GM18505 (cell line): ENCODE data around the gene PTGES2.

Experiments
- ATAC-seq: cut with Tn5 transposase; IDR thresholded peaks from one replicate; pipeline ENCODE4 v1.9.1; 2021; ENCODE audit not compliant: unreplicated experiment
- POLR2A ChIP-seq: IDR thresholded peaks from 4 replicates; pipeline ENCODE4 v1.6.1; 2011; ENCODE audit warnings: borderline replicate concordance; ENCODE audit not compliant: insufficient read depth, insufficient read length; ENCODE audit errors: extremely low read depth

PTGES2 gene

DNA sequence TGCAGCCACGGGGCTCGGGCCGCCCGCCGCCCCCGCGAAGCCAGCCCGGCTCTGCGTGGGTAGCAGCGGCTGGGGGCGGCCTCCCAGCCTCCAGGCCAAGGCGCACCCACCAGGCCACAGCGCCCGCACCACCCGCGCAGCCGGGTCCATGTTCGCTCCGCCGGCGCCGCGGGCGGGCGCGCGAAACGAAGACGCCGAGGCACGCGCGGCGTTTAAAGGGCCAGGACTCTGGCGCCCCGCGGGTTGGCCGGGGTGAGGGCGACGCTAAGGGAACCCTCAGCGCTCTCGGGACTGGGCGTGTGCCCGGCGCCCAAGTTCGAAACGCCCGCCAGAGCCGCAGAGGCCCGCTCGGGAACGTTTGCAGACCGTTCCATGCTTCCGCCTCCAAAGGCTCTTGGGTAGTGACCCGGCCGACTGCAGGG, at the start of gene PTGES2:
TSS of gene PTGES2 (minus strand) at position 162 of the 422 bp plus-strand sequence. CDS start at position 150, 12 bp downstream.
- peak; percentile 36 for TF ChIP-seq POLR2A
- peak; percentile 63 for ATAC-seq

DNA sequence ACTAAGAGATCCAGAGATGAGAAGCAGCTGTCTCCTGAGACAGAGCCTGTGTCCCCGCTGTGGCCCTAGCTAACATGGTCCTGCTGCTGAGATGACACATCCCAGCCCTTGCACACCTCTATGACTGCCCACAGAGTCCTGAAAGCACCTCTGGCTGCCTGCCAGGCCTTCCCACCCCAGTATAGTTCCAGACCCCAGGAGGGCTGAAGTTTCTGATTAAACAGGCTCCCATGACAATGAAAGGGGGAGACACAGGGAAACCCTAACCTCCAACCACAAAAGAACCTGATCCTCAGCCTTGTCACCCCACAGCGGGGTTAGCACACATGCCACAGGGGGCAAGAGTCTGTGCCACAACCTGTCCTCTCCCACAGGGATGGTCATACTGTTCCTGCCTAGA, 48.2 kb upstream of the PTGES2 start:
- no peak for ATAC-seq
- TF ChIP-seq POLR2A = no peak

DNA sequence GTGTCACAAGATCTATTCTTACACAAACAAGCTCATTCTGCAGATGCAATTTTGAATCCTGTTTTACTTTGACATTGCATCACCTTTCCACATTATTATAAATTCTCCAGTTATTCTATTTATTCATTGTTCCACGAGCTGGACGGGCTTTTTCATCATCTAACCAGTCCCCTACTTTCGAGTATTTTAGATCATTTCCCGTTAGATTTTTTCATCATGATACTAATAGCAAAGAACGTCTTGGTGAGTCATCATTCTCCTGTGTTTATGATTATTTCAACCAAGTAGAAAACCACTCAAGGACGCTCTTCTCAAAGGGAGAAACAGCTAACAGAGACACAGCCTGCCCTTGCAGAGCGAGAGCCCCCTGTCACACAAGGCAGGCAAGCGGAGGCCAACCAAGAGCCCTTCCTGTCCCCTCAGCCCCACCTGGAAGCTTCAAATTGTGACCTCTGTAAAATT, 47.6 kb upstream of the PTGES2 start:
- ATAC-seq = no peak
- no peak for TF ChIP-seq POLR2A

DNA sequence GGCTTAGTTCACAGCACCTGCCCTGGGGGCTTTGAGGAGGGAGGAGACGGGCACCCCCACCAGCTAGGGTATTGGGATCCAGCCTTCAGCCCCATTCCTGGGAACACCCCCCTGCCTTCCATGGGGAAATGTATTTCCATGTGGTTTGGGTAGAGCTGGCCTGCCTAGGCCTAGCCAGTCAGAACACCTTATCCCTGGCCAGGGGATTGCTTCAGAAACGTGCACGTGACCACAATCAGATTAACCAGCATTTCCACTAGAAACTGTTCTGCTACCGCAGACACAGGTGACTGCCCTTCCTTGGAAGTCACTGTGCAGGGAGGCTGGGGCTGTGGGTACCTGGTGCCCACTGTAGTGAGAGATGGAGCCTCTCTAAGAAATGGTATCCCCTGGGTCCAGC, 46.5 kb upstream of the PTGES2 start:
- no peak for TF ChIP-seq POLR2A
- no peak for ATAC-seq

- TF ChIP-seq POLR2A = no peak
- ATAC-seq = no peak
Measured at GRCh38 chr9:128169925-128170324, 42.4 kb upstream of the PTGES2 start.

DNA sequence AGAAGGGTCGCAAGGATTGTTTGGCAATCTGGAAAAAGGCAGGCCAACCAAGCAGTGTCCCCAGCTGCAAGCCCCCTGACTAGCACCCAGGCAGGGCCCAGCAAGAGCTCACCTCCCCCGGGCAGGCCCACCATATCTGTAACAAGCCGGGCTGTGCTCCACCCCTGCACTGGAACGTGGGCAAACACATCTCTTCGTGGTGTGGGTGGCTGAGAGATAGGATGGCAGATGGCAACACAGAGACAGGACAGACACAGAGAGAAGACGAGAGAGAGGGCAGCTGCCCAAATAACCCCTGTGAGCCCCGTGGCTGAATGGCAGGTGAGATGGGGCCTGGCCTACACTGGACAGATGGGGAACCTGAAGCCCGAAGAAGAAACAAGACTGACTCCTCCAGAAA, 42.0 kb upstream of the PTGES2 start:
- TF ChIP-seq POLR2A = no peak
- ATAC-seq = no peak

DNA sequence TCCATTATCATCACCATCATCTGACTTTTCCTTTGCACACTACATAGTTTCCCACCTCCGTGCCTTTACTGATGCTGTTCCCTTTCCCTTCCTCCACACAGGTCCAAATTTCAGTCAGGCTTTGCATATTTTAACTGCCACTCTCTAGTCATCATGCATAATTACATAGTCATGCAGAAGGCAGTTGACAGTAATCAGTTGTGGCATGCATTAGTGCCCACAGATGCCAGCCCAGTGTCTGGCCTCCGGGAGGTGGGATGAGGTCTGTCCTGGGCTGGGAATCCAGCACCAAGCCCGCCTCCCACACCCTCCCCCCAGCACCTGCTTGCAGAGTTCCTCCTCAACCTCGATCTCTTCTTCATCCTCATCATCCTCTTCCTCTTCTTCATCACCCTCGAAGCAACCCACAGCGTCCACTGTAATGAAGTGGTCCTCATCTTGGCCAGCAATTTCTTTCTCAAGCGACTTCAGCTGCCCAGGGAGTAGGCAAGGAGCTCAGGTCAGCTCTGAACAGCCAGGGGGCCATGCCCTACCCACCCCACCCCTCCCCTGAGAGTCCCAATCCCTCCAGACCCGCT, 41.3 kb upstream of the PTGES2 start:
- TF ChIP-seq POLR2A = no peak
- no peak for ATAC-seq

DNA sequence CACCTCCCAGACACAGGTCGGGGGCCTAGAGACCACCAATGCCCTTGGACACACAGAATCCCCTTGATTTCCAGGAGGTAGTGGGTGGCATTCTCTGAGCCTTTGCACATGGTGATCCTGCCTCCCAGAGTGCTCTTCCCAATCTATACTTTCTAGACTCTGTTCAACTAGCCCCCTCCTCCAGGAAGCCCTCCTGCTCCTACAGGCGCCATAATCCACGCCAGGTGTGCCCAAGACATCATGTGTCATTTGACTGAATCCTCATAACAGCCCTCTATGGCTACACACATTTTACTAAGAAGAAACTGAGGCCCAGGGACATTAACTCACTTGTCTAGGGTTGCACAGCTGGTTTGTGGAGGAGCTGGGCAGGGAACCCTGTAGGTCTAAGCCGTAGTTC, 39.7 kb upstream of the PTGES2 start:
- TF ChIP-seq POLR2A = no peak
- no peak for ATAC-seq

DNA sequence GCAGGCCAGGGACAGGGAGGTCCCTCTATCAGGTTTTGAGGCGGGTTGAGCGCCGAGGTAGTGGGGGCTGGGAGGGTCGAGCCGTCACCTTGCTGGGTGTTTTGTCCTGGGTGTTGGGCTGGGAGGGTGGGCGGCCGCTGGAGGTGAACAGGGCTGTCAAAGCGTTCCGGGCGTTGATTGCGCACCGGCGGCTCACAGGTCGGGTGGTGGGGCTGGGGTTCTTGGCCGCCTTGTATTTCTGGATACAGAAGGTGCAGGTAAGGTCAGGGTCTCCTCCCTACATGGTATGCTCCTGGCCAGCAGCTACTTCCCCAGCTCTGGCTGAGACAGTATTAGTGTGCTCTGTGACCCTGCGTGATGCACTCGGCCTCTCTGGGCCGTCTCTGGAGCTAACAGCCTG, 38.6 kb upstream of the PTGES2 start:
- no peak for TF ChIP-seq POLR2A
- ATAC-seq = no peak

- ATAC-seq = no peak
- TF ChIP-seq POLR2A = no peak
Measured at GRCh38 chr9:128164307-128164885, 36.9 kb upstream of the PTGES2 start.

DNA sequence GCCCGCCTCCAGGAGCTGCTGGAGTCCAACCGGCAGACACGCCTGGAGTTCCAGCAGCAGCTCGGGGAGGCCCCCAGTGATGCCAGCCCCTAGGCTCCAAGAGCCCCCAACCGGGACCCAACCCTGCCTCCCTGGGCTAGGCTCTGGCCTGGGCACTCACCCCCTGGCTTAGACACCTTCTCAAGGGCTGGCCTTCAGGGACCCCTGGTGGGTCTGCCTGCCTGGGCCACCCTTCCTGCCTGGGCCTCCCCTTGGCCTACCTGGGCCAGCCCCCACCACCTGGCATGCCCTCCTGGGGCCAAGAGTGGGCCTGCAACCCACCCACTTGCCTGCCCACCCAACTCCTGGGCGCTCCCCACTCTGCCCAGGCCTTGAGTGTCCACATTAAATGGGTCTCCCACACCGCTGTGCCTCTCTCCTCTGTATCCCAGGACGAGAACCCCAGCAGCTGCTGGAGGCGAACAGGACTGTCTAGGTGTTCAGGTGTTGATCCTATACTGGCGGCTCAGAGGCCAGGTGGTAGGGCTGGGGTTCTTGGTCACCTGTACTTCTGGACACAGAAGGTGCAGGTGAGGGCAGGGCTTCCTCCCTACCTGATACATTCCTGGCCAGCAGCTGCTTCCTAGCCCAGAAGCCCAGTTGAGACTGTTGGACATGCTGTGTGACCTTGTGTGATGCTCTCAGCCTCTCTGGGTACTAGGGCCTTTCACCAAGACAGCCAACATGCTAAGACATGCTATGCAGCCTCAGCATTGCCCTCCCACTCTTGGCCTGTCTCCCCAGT, 36.2 kb upstream of the PTGES2 start:
- no peak for ATAC-seq

GRCh38 chr9:128163027-128163515, 35.5 kb upstream of the PTGES2 start:
- TF ChIP-seq POLR2A = no peak
- ATAC-seq = no peak

More for the DNA sequence above, 36.2 kb upstream of the PTGES2 start:
- peak; percentile 19 for TF ChIP-seq POLR2A

DNA sequence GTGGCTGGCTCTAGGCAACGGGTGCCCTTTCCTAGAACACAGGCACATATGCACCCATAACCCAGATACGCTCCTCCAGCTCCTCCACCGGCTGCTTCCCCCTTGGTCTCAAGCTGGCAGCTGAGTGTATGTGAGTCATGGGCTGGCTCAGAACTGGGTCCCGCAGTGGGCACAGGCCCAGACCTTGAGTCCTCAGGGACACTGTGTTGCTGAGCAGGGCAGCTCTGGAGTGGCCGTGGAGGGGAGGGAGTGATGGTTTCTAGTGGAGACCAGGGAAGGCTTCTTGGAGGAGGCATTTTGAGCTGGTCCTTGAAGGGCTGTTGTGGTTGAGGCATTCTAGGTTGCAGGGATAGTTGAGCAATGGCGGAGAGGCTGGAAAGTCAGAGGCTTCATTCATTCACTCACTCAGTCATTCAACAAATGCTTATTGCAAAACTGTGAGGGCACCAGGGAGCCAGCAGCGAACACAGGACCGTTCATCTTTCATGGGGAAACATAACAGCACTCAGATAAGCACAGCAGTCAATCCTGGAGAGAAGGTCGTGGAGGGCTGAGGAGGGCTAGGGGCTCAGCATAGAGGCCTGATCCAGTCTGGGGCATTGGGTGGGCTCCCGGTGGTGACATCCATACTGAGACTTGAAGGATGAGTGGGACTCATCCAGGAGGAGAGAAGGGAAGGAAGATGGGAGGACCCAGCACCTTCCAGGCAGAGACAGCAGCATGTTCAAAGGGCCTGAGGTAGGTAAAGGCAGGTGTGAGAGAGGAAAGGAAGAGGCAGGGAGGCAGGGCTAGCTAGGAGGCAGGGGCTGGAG, 34.9 kb upstream of the PTGES2 start:
- no peak for ATAC-seq
- TF ChIP-seq POLR2A = no peak

DNA sequence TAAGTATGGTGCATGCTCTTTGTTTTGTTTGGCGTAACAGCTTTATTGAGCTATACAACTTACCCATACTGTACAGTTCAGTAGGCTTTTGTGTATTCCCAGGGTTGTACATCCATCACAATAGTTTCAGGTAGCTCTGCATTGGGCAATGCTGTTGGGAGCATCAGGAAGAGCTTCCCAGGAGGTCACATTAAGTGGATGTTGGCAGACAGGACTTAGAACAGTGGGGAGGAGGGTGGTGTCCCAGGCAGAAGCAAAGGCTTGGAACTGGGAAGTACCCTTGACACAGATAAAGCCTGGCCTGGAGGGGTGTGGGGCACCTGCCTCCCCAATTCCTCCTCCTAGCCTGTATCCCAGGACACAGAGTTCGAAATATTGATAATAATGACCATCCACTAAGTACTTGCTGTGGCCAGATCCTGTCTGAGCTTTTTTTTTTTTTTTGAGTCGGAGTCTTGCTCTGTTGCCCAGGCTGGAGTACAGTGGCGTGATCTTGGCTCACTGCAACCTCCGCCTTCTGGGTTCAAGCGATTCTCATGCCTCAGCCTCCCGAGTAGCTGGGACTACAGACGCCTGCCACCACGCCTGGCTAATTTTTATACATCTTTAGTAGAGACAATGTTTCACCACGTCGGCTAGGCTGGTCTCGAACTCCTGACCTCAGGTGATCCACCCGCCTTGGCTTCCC, 33.8 kb upstream of the PTGES2 start:
- no peak for ATAC-seq

More for the DNA sequence above, 33.8 kb upstream of the PTGES2 start:
- TF ChIP-seq POLR2A = no peak
